Activated T-cell treated with anti-CD3 and anti-CD28 coated beads, Interleukin-2, amount 50 U/mL, for 72 hours (primary cell): ENCODE data around the gene PLCL1. TPM values are rescaled to one million over a fixed set of nuclear protein-coding genes. Genes with fewer than 3 reads are reported as not detected.

Experiments used
- ATAC-seq, 2 donors: fragments of 150-1000 bp; cut with Tn5 transposase; replicated peaks in 1 of 2; 2 replicates each; pipeline ENCODE4 v1.10.0; 2021; ENCODE audit warnings: moderate library complexity in 2 of 2, mild to moderate bottlenecking in 1 of 2
- DNase-seq, 2 donors: peaks; one replicate each; pipeline ENCODE4 v3.0.0; 2021 to 2022; ENCODE audit warnings: mixed read lengths in 1 of 2
- H3K27ac Mint-ChIP-seq: one replicate; pipeline ENCODE4 v1.8.0; 2022; ENCODE audit warnings: mild to moderate bottlenecking, moderate library complexity, mixed read lengths
- H3K27me3 Mint-ChIP-seq: one replicate; pipeline ENCODE4 v1.8.0; 2022; ENCODE audit warnings: low read depth, mixed read lengths
- H3K36me3 Mint-ChIP-seq, 2 donors: one replicate each; pipeline ENCODE4 v1.8.0; 2022; ENCODE audit warnings: mixed read lengths in 2 of 2, mild to moderate bottlenecking in 1 of 2; ENCODE audit not compliant: insufficient read depth in 2 of 2
- H3K4me1 Mint-ChIP-seq: one replicate; pipeline ENCODE4 v1.8.0; 2022; ENCODE audit warnings: low read depth, mixed read lengths
- H3K4me3 Mint-ChIP-seq, 2 donors: one replicate each; pipeline ENCODE4 v1.8.0; 2022; ENCODE audit warnings: mild to moderate bottlenecking in 2 of 2, mixed read lengths in 2 of 2, moderate library complexity in 2 of 2
- H3K9me3 Mint-ChIP-seq, 2 donors: one replicate each; pipeline ENCODE4 v1.8.0; 2022; ENCODE audit warnings: mixed read lengths in 2 of 2
- total RNA-seq, 2 donors: library from RNA; stranded (reverse); gene quantifications; one replicate each; pipeline ENCODE4 v1.2.3, GENCODE V29; 2022

The PLCL1 gene
- total RNA-seq, 2 donors from 2014 or later = 2.8 to 3.6 TPM

DNA sequence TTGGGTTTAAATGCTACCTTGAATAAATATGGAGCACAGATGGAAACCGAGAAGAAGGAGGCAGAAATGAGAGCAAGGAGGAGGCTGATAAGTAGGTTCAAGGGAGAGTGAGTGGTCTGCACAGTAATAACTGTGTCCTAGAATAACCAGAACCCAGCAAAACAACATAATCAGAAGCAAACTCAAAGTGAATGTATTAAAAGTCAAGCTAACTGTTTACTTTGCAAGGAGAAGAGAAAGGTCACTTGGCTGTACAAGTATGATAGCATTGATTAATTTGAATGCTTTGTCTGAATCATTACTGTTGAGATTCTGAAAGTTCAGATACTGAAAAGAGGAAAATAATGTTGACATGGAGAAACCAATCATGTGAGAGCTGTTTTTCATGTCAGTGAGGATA is 258.8 kb downstream of the PLCL1 start:
- Mint-ChIP-seq H3K27ac (peak overlapping the region; percentile 4), H3K9me3 (no peaks in the 10 kb centered on the region), H3K4me3 (no peak overlapping the region), H3K4me1 (peaks cover 7% of the 10 kb centered on the region), H3K36me3 (no peaks in the 10 kb centered on the region), H3K27me3 (no peaks in the 10 kb centered on the region)
- ATAC-seq = peak in 1 of 2 donors; percentile 63
- DNase-seq = no peak

DNA sequence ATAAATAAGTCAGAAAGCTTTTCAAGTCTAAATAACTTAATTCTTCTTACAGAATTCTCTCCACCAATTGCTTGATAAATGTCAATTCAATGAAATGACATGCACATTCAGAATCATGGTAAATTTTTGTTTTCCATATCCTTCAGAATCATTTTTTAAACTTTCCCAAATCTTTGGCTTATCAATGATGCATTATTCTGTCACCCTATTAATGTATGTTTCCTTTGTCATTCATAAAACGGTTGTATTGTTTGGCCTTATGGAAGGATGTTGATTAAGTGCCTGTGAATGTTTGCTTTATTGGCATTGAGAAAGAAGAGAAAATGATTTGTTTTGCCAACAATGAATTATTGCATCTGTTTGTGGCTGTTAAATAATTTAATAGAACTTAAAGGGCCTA is 260.9 kb downstream of the PLCL1 start:
- Mint-ChIP-seq H3K36me3 (no peaks in the 10 kb centered on the region), H3K4me1 (peaks cover 7% of the 10 kb centered on the region), H3K9me3 (no peaks in the 10 kb centered on the region), H3K4me3 (no peak overlapping the region), H3K27me3 (no peaks in the 10 kb centered on the region), H3K27ac (no peak overlapping the region)
- ATAC-seq = no peak
- no peak for DNase-seq

DNA sequence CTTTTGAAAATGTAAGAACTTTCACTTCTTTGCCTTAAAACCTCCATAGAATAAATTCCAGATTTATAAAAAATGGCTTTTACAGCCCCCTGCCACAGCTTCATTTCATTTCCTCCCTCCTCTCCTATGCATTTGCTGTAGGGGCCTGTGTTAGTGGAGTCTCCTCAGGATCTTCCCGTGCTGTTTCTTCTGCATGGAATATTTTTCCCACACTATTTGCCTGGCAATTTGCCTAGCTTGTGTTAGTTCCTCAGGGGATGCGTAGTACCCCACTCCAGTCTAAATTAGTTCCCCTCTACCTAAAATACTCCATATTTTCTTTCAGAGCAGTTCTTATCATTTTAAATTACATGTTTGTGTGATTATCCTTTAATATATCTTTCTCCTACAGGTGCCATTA is 262.2 kb downstream of the PLCL1 start:
- peaks cover 7% of the 10 kb centered on the region for H3K4me1 Mint-ChIP-seq
- no peaks in the 10 kb centered on the region for H3K36me3 Mint-ChIP-seq
- H3K4me3 Mint-ChIP-seq = no peak overlapping the region
- no peak overlapping the region for H3K27ac Mint-ChIP-seq
- H3K9me3 Mint-ChIP-seq = no peaks in the 10 kb centered on the region
- H3K27me3 Mint-ChIP-seq = no peaks in the 10 kb centered on the region
- ATAC-seq (no peak), DNase-seq (no peak)

DNA sequence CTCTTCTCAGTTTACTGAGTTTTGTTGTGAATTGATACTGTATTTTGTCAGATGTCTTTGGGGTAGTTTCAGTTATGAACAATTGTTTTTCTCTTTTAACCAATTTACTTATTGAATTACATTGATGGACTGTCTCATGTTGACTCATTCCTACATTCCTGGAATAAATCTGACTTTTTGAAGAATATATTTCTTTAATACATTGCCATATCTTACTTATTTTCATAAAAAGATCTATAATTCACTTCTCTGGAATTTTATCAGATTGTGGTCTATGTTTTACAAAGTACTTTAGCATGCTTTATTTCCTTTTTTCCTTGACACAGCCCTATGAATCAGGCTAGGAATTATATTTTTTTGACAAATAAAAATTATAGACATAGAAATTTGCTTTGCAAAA is 268.3 kb downstream of the PLCL1 start:
- peaks cover 0 to 2% of the 10 kb centered on the region in 2 donors for H3K9me3 Mint-ChIP-seq
- DNase-seq (no peak), ATAC-seq (no peak)
- no peak overlapping the region for H3K27ac Mint-ChIP-seq
- H3K4me3 Mint-ChIP-seq = no peak overlapping the region
- no peaks in the 10 kb centered on the region for H3K36me3 Mint-ChIP-seq
- H3K27me3 Mint-ChIP-seq = no peaks in the 10 kb centered on the region
- H3K4me1 Mint-ChIP-seq = peaks cover 8% of the 10 kb centered on the region

DNA sequence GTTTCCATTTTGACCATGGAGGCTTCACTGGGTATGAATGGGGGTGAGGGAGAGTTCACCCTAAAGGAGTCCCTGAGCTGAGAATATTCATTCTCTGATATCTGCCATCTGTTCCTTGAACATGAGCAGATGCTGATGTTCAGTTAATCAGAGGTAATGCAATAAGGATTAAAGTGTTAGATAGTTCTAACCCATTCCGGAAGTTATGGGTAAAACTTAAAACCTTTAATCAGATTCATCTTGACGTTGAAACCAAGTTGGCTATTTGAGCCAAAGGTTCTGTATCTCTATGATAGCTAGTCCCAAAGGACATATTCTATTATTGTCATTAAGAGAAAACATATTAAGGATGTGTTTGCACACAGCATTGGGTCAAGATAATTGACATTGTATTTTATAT is 268.9 kb downstream of the PLCL1 start:
- Mint-ChIP-seq H3K4me1 (peaks cover 11% of the 10 kb centered on the region), H3K36me3 (no peaks in the 10 kb centered on the region), H3K9me3 (peaks cover 0 to 5% of the 10 kb centered on the region in 2 donors), H3K27ac (no peak overlapping the region), H3K27me3 (no peaks in the 10 kb centered on the region), H3K4me3 (no peak overlapping the region)
- DNase-seq (no peak), ATAC-seq (no peak)

DNA sequence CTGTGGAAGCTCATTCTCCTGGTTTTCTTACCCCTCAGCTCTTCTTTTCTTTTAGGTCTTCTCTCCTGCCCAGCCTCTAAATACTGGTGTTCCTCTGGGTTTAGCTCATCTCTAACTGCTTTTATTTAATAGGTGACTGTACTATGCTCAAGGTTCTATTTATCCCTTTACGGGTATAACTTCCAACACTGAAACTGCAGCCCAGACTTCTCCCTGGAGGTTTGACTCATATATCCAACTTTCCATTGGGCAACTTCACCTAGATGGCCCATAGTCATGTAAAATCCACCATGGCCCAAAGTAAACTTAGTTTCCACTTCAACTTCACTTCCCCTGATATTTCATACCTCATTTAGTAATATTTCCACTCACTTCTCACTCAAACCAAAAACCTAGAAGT is 273.1 kb downstream of the PLCL1 start:
- ATAC-seq (no peak), DNase-seq (no peak)
- Mint-ChIP-seq H3K27me3 (no peaks in the 10 kb centered on the region), H3K27ac (no peak overlapping the region), H3K4me1 (peaks cover 8% of the 10 kb centered on the region), H3K4me3 (no peak overlapping the region), H3K36me3 (no peaks in the 10 kb centered on the region), H3K9me3 (peaks cover 0 to 5% of the 10 kb centered on the region in 2 donors)

DNA sequence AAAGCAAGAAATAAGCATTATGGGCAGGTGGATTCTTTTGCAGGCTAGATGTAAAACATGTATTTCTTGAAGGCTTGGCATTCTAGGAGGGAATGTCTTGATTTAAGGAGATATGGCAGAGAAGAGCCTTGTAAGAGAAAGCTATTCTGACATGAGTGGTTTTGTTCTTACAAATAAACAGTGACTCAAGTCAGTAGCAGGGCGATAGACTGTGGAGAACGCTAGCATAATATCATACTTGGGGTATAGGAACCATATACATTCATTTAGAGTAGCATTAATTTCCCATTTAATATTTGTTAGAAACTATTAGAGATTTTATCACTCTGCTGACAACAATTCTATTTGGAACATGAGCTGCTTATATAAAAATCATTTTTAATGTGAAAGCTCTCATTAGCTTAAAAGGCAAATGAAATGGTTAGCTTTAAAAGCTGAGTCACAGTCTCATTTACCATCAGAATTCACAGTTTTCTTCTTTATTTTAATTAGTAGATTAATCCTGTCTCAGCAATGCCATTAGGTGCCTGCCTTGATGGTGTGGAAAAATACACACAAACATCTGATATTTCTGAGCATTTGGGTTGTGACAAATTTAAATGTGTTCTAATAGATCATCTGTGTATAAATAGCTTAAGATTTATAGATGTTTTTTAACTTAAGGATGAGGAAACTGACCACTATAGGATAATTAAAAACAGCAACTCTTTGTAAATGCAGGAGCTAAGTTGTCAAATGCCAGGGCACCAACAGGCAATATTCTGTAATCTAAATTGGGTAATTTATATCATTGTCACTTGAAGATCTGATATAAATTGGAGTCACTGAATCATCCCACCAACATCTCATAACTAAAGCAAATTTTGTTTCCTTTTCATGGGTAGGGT is 276.7 kb downstream of the PLCL1 start:
- H3K4me3 Mint-ChIP-seq = no peak overlapping the region
- no peaks in the 10 kb centered on the region for H3K27me3 Mint-ChIP-seq
- H3K4me1 Mint-ChIP-seq = peaks cover 5% of the 10 kb centered on the region
- ATAC-seq = no peak
- DNase-seq = no peak
- H3K27ac Mint-ChIP-seq = no peak overlapping the region
- no peaks in the 10 kb centered on the region for H3K36me3 Mint-ChIP-seq
- H3K9me3 Mint-ChIP-seq = peaks cover 0 to 5% of the 10 kb centered on the region in 2 donors

DNA sequence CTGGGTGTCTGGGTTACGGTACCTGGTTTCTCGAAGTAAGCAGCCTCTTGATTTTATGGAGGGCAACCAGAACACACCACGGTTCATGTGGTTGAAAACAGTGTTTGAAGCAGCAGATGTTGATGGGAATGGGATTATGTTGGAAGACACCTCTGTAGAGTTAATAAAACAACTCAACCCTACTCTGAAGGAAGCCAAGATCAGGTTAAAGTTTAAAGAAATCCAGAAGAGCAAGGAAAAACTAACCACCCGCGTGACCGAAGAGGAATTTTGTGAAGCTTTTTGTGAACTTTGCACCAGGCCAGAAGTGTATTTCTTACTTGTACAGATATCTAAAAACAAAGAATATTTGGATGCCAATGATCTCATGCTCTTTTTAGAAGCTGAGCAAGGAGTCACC is 279.8 kb downstream of the PLCL1 start:
- Mint-ChIP-seq H3K27ac (no peak overlapping the region), H3K27me3 (no peaks in the 10 kb centered on the region), H3K4me1 (no peaks in the 10 kb centered on the region), H3K36me3 (no peaks in the 10 kb centered on the region), H3K4me3 (no peak overlapping the region), H3K9me3 (no peaks in the 10 kb centered on the region)
- ATAC-seq (no peak), DNase-seq (no peak)

DNA sequence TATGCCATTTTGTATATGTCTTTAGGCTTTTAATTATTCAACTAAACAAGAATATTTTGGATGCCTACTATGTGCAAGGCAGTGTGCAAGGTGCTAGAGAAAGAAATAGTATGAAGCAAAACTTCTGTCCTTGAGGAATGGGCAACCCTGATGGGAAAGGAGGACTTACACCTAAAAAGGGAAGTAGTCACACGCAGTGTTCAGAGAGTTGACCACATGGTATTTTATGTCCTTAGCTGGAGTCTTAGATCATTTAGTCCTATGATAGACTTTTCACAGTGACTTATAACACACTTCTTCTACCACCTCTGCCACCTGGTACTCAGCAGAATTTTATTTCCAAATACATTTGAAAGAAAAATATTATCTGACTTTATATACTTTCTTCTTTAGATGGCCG is 291.6 kb downstream of the PLCL1 start:
- DNase-seq (no peak), ATAC-seq (no peak)
- Mint-ChIP-seq H3K36me3 (peaks cover 0 to 1% of the 10 kb centered on the region in 2 donors), H3K4me1 (peaks cover 7% of the 10 kb centered on the region), H3K27me3 (no peaks in the 10 kb centered on the region), H3K9me3 (no peaks in the 10 kb centered on the region), H3K4me3 (no peak overlapping the region), H3K27ac (no peak overlapping the region)

DNA sequence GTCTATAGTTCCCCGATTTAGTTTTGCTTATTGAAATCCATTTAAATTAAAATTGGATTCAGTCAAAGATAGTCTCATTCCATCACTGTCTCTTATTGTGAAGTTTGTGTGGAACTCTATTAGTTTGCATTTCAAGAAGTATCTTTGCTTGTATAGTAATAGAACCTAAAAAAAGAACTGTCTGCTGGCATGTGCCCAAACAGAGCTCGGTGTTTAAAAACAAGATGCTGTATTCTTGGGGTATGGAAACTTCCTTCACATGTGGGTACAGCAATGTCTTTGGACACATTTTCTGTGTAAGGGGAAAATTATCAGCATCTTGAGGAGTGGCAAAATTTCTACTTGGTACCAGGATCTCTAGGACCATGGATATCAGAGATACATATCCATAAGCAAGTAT is 292.6 kb downstream of the PLCL1 start:
- Mint-ChIP-seq H3K4me1 (peaks cover 7% of the 10 kb centered on the region), H3K9me3 (no peaks in the 10 kb centered on the region), H3K36me3 (no peaks in the 10 kb centered on the region), H3K27ac (no peak overlapping the region), H3K4me3 (no peak overlapping the region), H3K27me3 (no peaks in the 10 kb centered on the region)
- DNase-seq (no peak), ATAC-seq (no peak)

DNA sequence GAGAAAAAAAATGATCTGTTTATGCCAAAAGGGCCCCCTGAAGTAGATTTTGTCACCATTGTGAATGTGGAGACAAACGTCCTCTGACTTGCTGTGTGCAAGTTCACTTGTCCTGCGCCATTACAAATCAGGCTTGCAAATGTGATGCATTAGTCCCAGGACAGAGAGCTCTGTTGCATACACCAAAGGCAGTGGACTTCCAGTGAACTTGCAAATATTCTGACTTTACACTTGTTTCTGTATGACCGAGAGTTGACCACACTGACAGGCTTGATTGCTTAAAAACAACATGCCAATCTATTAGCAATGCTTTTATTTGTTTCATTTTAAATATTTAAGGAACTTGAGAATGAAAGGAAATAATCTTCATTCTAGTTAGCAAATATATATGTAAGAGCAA is 293.2 kb downstream of the PLCL1 start:
- no peaks in the 10 kb centered on the region for H3K9me3 Mint-ChIP-seq
- ATAC-seq (no peak), DNase-seq (no peak)
- H3K27ac Mint-ChIP-seq = no peak overlapping the region
- peaks cover 0 to 3% of the 10 kb centered on the region in 2 donors for H3K36me3 Mint-ChIP-seq
- H3K27me3 Mint-ChIP-seq = no peaks in the 10 kb centered on the region
- no peak overlapping the region for H3K4me3 Mint-ChIP-seq
- H3K4me1 Mint-ChIP-seq = peaks cover 7% of the 10 kb centered on the region

DNA sequence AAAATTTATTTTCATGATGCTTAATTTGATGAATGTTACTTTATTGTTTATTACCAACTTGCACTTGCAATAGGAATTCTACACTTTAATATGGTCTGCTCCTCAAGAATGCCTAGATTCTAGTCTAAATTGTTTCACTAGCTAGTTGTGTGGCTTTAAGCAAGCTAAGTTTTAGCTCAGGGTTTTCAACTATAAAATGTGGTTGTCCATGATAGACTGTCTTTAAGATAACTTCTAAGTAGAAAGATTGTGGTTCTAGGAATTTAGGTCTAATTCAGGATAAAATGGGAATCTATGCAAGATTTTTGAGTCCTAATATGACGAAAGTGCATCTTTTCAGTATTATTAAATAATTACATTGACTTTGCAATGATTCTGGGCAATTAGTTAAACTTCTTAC is 294.0 kb downstream of the PLCL1 start:
- peaks cover 7% of the 10 kb centered on the region for H3K4me1 Mint-ChIP-seq
- H3K36me3 Mint-ChIP-seq = peaks cover 0 to 3% of the 10 kb centered on the region in 2 donors
- H3K27me3 Mint-ChIP-seq = no peaks in the 10 kb centered on the region
- H3K9me3 Mint-ChIP-seq = no peaks in the 10 kb centered on the region
- no peak overlapping the region for H3K4me3 Mint-ChIP-seq
- H3K27ac Mint-ChIP-seq = no peak overlapping the region
- no peak for ATAC-seq
- DNase-seq = no peak

DNA sequence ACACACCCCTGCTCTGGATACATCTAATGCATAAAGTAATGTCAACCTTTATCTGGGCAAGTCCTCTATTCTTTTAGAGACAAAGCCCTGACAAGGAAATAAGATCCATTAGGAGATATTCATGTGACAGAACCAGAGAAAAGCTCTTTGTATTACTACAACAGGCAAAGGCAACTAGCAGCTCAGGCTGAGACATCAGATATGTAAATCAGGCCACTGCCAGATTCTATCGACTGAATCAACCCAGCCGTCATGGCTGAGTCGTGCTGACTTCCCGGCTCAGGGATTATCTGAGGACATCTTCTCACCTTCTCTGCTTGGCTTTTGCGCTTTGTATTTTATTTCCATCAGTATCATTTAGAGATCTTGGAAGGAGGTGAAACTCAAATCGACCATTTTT is 294.5 kb downstream of the PLCL1 start:
- H3K27me3 Mint-ChIP-seq = no peaks in the 10 kb centered on the region
- no peak for ATAC-seq
- H3K36me3 Mint-ChIP-seq = peaks cover 0 to 3% of the 10 kb centered on the region in 2 donors
- no peak overlapping the region for H3K27ac Mint-ChIP-seq
- no peak for DNase-seq
- no peak overlapping the region for H3K4me3 Mint-ChIP-seq
- H3K9me3 Mint-ChIP-seq = no peaks in the 10 kb centered on the region
- peaks cover 7% of the 10 kb centered on the region for H3K4me1 Mint-ChIP-seq

DNA sequence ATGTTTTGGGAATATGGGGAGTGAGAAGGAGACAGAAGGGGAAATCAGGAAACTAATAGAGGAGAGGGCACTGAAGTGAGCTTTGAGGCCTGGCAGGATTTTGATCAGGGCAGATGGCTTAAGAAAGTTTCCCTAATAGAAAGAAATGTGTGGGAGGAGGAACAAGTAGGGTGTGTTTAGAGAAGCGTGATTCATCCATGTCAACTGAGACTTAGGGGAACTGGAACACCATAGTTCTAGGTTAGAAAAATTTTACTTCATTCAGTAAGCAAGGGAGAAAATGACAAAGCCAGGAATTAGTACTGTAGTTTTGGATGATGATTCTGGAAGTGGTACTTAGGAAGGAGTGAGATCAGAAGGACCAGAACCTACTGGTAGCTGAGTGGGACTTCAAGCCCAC is 296.0 kb downstream of the PLCL1 start:
- H3K36me3 Mint-ChIP-seq = peaks cover 3% of the 10 kb centered on the region in 2 donors
- no peak overlapping the region for H3K4me3 Mint-ChIP-seq
- DNase-seq (no peak), ATAC-seq (no peak)
- H3K9me3 Mint-ChIP-seq = no peaks in the 10 kb centered on the region
- H3K27ac Mint-ChIP-seq = peak overlapping the region; percentile 24
- no peaks in the 10 kb centered on the region for H3K27me3 Mint-ChIP-seq
- H3K4me1 Mint-ChIP-seq = peaks cover 7% of the 10 kb centered on the region
